Hematopoietic multipotent progenitor cell (in vitro differentiated cells): Measurements from ENCODE around the gene CLVS2. TPM values are rescaled to one million over a fixed set of nuclear protein-coding genes. Genes with fewer than 3 reads are reported as not detected.

Experiments used
- DNase-seq, 3 donors: peaks; one replicate each; pipeline ENCODE4 v3.0.0-alpha.2; 2011 to 2015; ENCODE audit warnings: low read depth in 2 of 3, low spot score in 2 of 3
- total RNA-seq: library from RNA; depleted of rRNA; stranded (reverse); fragments of >200 nt; gene quantifications from one replicate; pipeline ENCODE4 v1.2.3, GENCODE V29; 2012

CLVS2 gene
- total RNA-seq, 1 donor, result under 0.01 TPM

DNA sequence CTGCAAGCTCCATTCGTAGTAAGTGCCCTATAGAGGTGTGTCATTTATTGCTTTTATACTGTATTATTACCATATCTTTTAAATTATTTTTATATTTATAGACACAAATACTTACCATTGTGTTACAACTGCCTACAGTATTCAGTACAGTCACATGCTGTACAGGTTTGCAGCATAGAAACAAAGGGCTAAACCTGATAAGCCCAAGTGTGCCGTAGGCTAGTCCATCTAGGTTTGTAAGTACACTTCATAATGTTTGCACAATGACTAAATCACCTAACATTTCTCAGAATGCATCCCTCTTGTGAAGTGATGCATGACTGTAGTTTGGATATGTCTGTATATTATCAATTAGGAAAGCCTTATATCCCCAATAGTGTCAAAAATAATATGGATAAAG lies 122.8 kb downstream of the CLVS2 start:
- DNase-seq, result no peak

Other genes starting within 250 kb of the CLVS2 start
- not detected for gene FABP7, start 216.5 kb upstream of the CLVS2 start, total RNA-seq
- gene SMPDL3A, start 207.0 kb upstream of the CLVS2 start, total RNA-seq, result 0.27 TPM